Upper lobe of right lung (tissue), 1 donor: ENCODE results near the gene FAAP100. TPM values are rescaled to one million over a fixed set of nuclear protein-coding genes. Genes with fewer than 3 reads are reported as not detected.

ENCODE experiments used
- ATAC-seq: fragments of 200-7000 bp; cut with Tn5 transposase; one replicate; pipeline ENCODE4 v1.9.1; 2020; ENCODE audit warnings: mild to moderate bottlenecking, moderate library complexity
- DNase-seq: peaks from one replicate; pipeline ENCODE4 v3.0.0-alpha.2; 2020
- H3K27ac ChIP-seq: fragments of 200-600 bp; one replicate; pipeline ENCODE4 v1.8.0; 2022
- H3K27me3 ChIP-seq: fragments of 200-600 bp; one replicate; pipeline ENCODE4 v1.8.0; 2022; ENCODE audit warnings: mild to moderate bottlenecking
- H3K36me3 ChIP-seq: fragments of 200-600 bp; one replicate; pipeline ENCODE4 v1.8.0; 2022
- H3K4me1 ChIP-seq: fragments of 200-600 bp; one replicate; pipeline ENCODE4 v1.8.0; 2022
- H3K4me3 ChIP-seq: fragments of 200-600 bp; one replicate; pipeline ENCODE4 v1.8.0; 2022; ENCODE audit warnings: mild to moderate bottlenecking
- H3K9me3 ChIP-seq: fragments of 200-600 bp; one replicate; pipeline ENCODE4 v1.8.0; 2022
- intact Hi-C: fragments of 100-400 bp; cut with DNase I; formaldehyde crosslinking; loops from one replicate; pipeline ENCODE4 v1.11.0; 2022
- total RNA-seq: library from RNA; stranded (reverse); fragmentation: NEBNext Ultra II Directional; extraction: Animal tissue kit (Norgen Biotek cat#: 25700); gene quantifications from one replicate; pipeline ENCODE4 v1.2.1, GENCODE V29; 2021
- TF ChIP-seq, protein P1 (sequence below): fragments of 200-600 bp; IDR thresholded peaks from one replicate; pipeline ENCODE4 v1.8.0; 2022; ENCODE audit warnings: antibody characterized with exemption
- donor health status: DM: no; HTN: yes; CAD: no; lungs with severe emphysema.

The FAAP100 gene
- total RNA-seq, 1 donor from 2014 or later: 27.3 TPM

DNA sequence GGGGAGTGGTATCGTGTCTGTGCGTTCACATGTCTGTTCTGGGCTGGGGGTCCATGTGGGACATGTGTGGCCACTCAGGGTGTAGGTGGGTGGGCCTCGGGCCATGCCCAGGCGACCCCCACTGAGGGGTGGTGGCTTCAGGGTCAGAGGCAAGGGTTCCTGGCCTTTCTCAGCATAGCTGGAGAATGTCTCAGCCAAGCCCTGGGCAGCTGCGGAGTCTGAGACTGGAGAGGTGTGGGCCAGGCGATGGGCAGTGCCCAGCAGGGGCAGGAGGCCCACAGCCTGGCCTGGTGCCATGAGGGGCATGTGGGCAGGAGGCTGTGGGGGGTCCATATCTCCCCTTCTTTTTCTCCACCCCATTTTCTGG, 22.7 kb downstream of the FAAP100 start:
- Histone ChIP-seq H3K9me3 (no peaks in the 10 kb centered on the region), H3K27me3 (peaks cover 21% of the 10 kb centered on the region), H3K36me3 (no peaks in the 10 kb centered on the region), H3K27ac (no peak overlapping the region), H3K4me1 (peaks cover 9% of the 10 kb centered on the region), H3K4me3 (no peak overlapping the region)
- DNase-seq: no peak
- no peak for ATAC-seq
- TF ChIP-seq, protein P1, sequence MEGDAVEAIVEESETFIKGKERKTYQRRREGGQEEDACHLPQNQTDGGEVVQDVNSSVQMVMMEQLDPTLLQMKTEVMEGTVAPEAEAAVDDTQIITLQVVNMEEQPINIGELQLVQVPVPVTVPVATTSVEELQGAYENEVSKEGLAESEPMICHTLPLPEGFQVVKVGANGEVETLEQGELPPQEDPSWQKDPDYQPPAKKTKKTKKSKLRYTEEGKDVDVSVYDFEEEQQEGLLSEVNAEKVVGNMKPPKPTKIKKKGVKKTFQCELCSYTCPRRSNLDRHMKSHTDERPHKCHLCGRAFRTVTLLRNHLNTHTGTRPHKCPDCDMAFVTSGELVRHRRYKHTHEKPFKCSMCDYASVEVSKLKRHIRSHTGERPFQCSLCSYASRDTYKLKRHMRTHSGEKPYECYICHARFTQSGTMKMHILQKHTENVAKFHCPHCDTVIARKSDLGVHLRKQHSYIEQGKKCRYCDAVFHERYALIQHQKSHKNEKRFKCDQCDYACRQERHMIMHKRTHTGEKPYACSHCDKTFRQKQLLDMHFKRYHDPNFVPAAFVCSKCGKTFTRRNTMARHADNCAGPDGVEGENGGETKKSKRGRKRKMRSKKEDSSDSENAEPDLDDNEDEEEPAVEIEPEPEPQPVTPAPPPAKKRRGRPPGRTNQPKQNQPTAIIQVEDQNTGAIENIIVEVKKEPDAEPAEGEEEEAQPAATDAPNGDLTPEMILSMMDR: no peak
- intact Hi-C loops: no loop called here

- TF ChIP-seq, protein P1: no peak
- Histone ChIP-seq H3K4me1 (peaks cover 9% of the 10 kb centered on the region), H3K4me3 (no peak overlapping the region), H3K36me3 (no peaks in the 10 kb centered on the region), H3K27ac (no peak overlapping the region), H3K9me3 (no peaks in the 10 kb centered on the region), H3K27me3 (peaks cover 27% of the 10 kb centered on the region)
- intact Hi-C loops: no loop called here
- DNase-seq (no peak), ATAC-seq (no peak)
These were observed 23.3 kb downstream of the FAAP100 start for GRCh38 chr17:81528651-81529436.

DNA sequence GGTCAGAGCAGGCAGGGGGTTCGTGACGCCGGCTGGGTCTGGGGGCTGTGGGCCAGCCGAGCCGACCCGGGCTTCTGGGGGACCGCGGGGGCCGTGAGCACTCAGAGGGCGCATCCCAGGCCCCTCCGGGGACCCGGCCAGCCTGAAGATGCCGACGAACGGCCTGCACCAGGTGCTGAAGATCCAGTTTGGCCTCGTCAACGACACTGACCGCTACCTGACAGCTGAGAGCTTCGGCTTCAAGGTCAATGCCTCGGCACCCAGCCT, 23.8 kb downstream of the FAAP100 start:
- ATAC-seq (no peak), DNase-seq (no peak)
- H3K4me3 ChIP-seq: no peak overlapping the region
- peaks cover 9% of the 10 kb centered on the region for H3K4me1 ChIP-seq
- H3K9me3 ChIP-seq: no peaks in the 10 kb centered on the region
- intact Hi-C loops: no loop called here
- no peak overlapping the region for H3K27ac ChIP-seq
- H3K27me3 ChIP-seq: peaks cover 32% of the 10 kb centered on the region
- TF ChIP-seq, protein P1: no peak
- no peaks in the 10 kb centered on the region for H3K36me3 ChIP-seq

GRCh38 chr17:81527591-81528383, 24.4 kb downstream of the FAAP100 start, which contains the start of gene FSCN2:
Gene FSCN2 (plus strand): TSS chr17:81528377. CDS start chr17:81528532, 155 bp downstream.
- TF ChIP-seq, protein P1: no peak
- no peak for DNase-seq
- intact Hi-C loops: no loop called here
- peak; percentile 68 for ATAC-seq
- H3K27me3 ChIP-seq: peaks cover 34% of the 10 kb centered on the region
- no peak within 1 kb of the TSS for H3K27ac ChIP-seq
- H3K4me3 ChIP-seq: no peak within 1 kb of the TSS
- no peaks in the 10 kb centered on the region for H3K36me3 ChIP-seq
- peaks cover 9% of the 10 kb centered on the region for H3K4me1 ChIP-seq
- H3K9me3 ChIP-seq: no peaks in the 10 kb centered on the region

DNA sequence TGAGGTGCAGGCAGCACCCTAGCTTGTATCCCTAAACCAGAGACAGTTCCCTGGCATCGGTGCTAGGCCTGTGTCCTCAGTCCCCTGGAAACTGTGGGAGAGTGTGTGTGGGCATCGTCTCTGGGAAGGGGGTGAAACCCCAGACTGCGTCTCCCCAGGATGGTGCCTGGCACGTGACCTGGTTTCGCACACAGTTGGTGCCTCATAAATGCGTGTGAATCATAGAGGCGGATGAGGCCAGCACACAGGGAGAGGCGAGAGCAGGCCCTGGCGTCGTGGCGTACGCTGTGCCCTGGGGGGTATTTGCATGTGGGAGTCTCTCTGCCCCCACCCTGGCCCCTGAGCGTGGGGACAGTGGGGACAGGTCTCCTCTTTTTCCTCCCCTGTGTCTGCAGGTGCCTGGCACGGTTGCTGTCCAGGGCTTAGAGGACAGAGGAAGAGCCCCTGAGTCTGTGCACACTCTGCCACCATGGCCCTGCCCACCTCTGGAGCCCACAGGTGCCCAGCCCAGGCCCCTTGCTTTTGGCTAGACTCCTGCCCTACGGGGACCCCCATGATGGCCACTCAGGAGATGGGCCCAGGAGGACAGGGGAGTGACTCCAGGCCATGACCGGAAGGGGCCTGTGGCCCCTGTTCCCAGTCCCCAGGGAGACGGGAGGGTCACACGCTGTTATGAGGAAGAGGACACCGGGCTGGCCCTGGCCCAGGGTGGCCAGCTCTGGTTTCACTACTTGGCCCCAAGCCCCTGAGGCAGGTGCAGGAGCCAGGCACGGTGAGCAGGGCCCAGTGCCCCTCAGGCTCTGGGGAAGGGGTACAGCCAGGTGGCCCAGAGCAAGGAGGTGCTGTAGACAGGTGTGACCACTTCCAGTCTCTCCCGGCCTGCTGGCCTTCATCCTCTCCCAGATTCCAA, 25.2 kb downstream of the FAAP100 start:
- Histone ChIP-seq H3K4me1 (peaks cover 9% of the 10 kb centered on the region), H3K27ac (no peak overlapping the region), H3K4me3 (no peak overlapping the region), H3K9me3 (no peaks in the 10 kb centered on the region), H3K27me3 (peaks cover 34% of the 10 kb centered on the region), H3K36me3 (no peaks in the 10 kb centered on the region)
- no peak for DNase-seq
- intact Hi-C loops: no loop called here
- TF ChIP-seq, protein P1: no peak
- no peak for ATAC-seq
